PC-3 (cell line): Measurements from ENCODE around the gene LLGL2.

Source experiments
- CTCF ChIP-seq: fragments of 300-600 bp; sonication (generic); conservative IDR thresholded peaks from 2 replicates; pipeline ENCODE4 v1.5.1; 2017; ENCODE audit warnings: antibody characterized with exemption, low read depth, mild to moderate bottlenecking, low read length
- EZH2 ChIP-seq: fragments of 300-600 bp; sonication (generic); IDR thresholded peaks from one replicate; pipeline ENCODE4 v1.6.1; 2017; ENCODE audit warnings: antibody characterized with exemption, mild to moderate bottlenecking, low read length; ENCODE audit not compliant: unreplicated experiment

GRCh38 chr17:75563063-75563758, 37.7 kb downstream of the LLGL2 start:
- TF ChIP-seq CTCF, result no peak
- TF ChIP-seq EZH2, result no peak
